B cell (primary cell): ENCODE measurements around the gene PCNX4. TPM values are rescaled to one million over a fixed set of nuclear protein-coding genes. Genes with fewer than 3 reads are reported as not detected.

ENCODE experiments used
- ATAC-seq: fragments of 200-7000 bp; cut with Tn5 transposase; one replicate; pipeline ENCODE4 v1.10.0; 2021; ENCODE audit warnings: low read depth, mild to moderate bottlenecking, moderate number of reproducible peaks, moderate library complexity
- CTCF ChIA-PET: fragments of 350-600 bp; sonication (Branson Sonifier 250); formaldehyde crosslinking; loops from one replicate; lab custom pipeline; 2021; ENCODE audit warnings: antibody characterized with exemption, inconsistent platforms; lab: Charles Lee
- POLR2A ChIA-PET: fragments of 350-600 bp; sonication (Branson Sonifier 250); formaldehyde crosslinking; loops from one replicate; lab custom pipeline; 2021; ENCODE audit warnings: antibody characterized with exemption; lab: Charles Lee
- DNase-seq: peaks from one replicate; pipeline ENCODE4 v3.0.0; 2013
- H2AFZ ChIP-seq: 2 replicates; pipeline ENCODE4 v1.6.1; 2012; ENCODE audit warnings: mild to moderate bottlenecking, low read depth, low read length; ENCODE audit not compliant: insufficient read depth, poor library complexity, severe bottlenecking
- H3K27ac ChIP-seq, 2 donors: 1 replicate in 1 of 2; 2 replicates in 1 of 2; pipeline ENCODE4 v1.5.1; 2012 to 2013; ENCODE audit warnings: low read length in 2 of 2, mild to moderate bottlenecking in 2 of 2, moderate library complexity in 1 of 2
- H3K27me3 ChIP-seq, 4 experiments: fragments of 200-600 bp in 1 of 4; sonication (generic) in 1 of 4; replicated peaks in 1 of 4; 1 replicate in 2 of 4; 2 replicates in 2 of 4; pipeline versions ENCODE4 v1.6.1 to v1.7.0; 2013 to 2016; ENCODE audit warnings: low read length in 3 of 4, mild to moderate bottlenecking in 2 of 4, mixed read lengths in 1 of 4, moderate library complexity in 1 of 4; ENCODE audit not compliant: insufficient read depth in 4 of 4, control insufficient read depth in 3 of 4; ENCODE audit errors: control extremely low read depth in 1 of 4
- H3K36me3 ChIP-seq, 2 experiments: replicated peaks in 1 of 2; 1 replicate in 1 of 2; 2 replicates in 1 of 2; pipeline versions ENCODE4 v1.6.1 to v1.7.1; 2013; ENCODE audit warnings: low read length in 1 of 2; ENCODE audit not compliant: insufficient read depth in 2 of 2, control insufficient read depth in 1 of 2; ENCODE audit errors: control extremely low read depth in 1 of 2, extremely low read depth in 1 of 2
- H3K4me1 ChIP-seq, 2 donors: fragments of 200-600 bp in 1 of 2; sonication (generic) in 1 of 2; 1 replicate in 1 of 2; 2 replicates in 1 of 2; pipeline versions ENCODE4 v1.5.1 to v1.6.1; 2013 to 2017; ENCODE audit warnings: low read length in 2 of 2; ENCODE audit not compliant: control insufficient read depth in 2 of 2, insufficient read depth in 2 of 2
- H3K4me2 ChIP-seq: replicated peaks from 2 replicates; pipeline ENCODE3; 2012; ENCODE audit warnings: mild to moderate bottlenecking, low read depth, low read length; ENCODE audit not compliant: poor library complexity, severe bottlenecking
- H3K4me3 ChIP-seq, 5 experiments: fragments of 200-600 bp in 1 of 5; sonication (generic) in 1 of 5; 1 replicate in 3 of 5; 2 replicates in 2 of 5; pipeline versions ENCODE4 v1.5.1 to v1.7.0; 2011 to 2016; ENCODE audit warnings: low read length in 4 of 5, mild to moderate bottlenecking in 4 of 5, low read depth in 2 of 5, control low read depth in 1 of 5, moderate library complexity in 1 of 5; ENCODE audit not compliant: insufficient read depth in 1 of 5; ENCODE audit errors: control extremely low read depth in 1 of 5, extremely low read depth in 1 of 5
- H3K79me2 ChIP-seq: fragments of 200-600 bp; sonication (generic); one replicate; pipeline ENCODE4 v1.6.0; 2016; ENCODE audit warnings: low read length; ENCODE audit not compliant: control insufficient read depth, insufficient read depth
- H3K9ac ChIP-seq: fragments of 200-600 bp; sonication (generic); 2 replicates; pipeline ENCODE4 v1.6.1; 2017; ENCODE audit warnings: mild to moderate bottlenecking, low read length, moderate library complexity
- H3K9me3 ChIP-seq, 3 donors: one replicate each; pipeline versions ENCODE4 v1.6.1 to v1.7.1; 2013; ENCODE audit warnings: low read length in 2 of 3; ENCODE audit not compliant: control insufficient read depth in 2 of 3, insufficient read depth in 1 of 3; ENCODE audit errors: control extremely low read depth in 1 of 3
- H4K20me1 ChIP-seq: 2 replicates; pipeline ENCODE4 v1.6.0; 2012; ENCODE audit warnings: mild to moderate bottlenecking, low read length; ENCODE audit not compliant: insufficient read depth, control insufficient read depth, poor library complexity, severe bottlenecking
- H3K27ac Mint-ChIP-seq: one replicate; pipeline ENCODE4 v1.8.0; 2021; ENCODE audit warnings: mixed read lengths
- H3K27me3 Mint-ChIP-seq: one replicate; pipeline ENCODE4 v1.8.0; 2021; ENCODE audit warnings: mixed read lengths
- H3K4me1 Mint-ChIP-seq: one replicate; pipeline ENCODE4 v1.8.0; 2021; ENCODE audit warnings: mixed read lengths
- H3K4me3 Mint-ChIP-seq: one replicate; pipeline ENCODE4 v1.8.0; 2021; ENCODE audit warnings: mixed read lengths
- H3K9me3 Mint-ChIP-seq: one replicate; pipeline ENCODE4 v1.8.0; 2022; ENCODE audit warnings: mixed read lengths; ENCODE audit not compliant: insufficient read depth
- EZH2 ChIP-seq: IDR thresholded peaks from 2 replicates; pipeline ENCODE4 v1.6.1; 2012; ENCODE audit warnings: borderline replicate concordance, low read depth, mild to moderate bottlenecking, moderate library complexity, low read length; ENCODE audit not compliant: insufficient read depth, poor library complexity, severe bottlenecking
- WGBS: methylation state at CpG from one replicate; pipeline ENCODE4 v1.1.5; 2013; ENCODE audit warnings: missing lambda C conversion rate; ENCODE audit not compliant: insufficient coverage; 5-methylcytosine and 5-hydroxymethylcytosine counted together
- intact Hi-C: fragments of 100-400 bp; cut with micrococcal nuclease; formaldehyde crosslinking; loops from one replicate; pipeline ENCODE4 v1.10.0; 2022
- polyA plus RNA-seq: library from polyadenylated mRNA; depleted of rRNA; stranded (reverse); fragments of >200 nt; gene quantifications from 2 replicates; pipeline ENCODE4 v1.2.3, GENCODE V29; 2012
- total RNA-seq, 2 donors: library from RNA; stranded (reverse); fragments of 120-200 nt in 1 of 2; gene quantifications; 1 replicate in 1 of 2; 2 replicates in 1 of 2; pipeline versions ENCODE4 v1.2.3 to v1.2.4, GENCODE V29; 2013 to 2022
- TF ChIP-seq, protein P1 (sequence below): fragments of 200-600 bp; IDR thresholded peaks from one replicate; pipeline ENCODE4 v1.8.0; 2022; ENCODE audit warnings: antibody characterized with exemption, mild to moderate bottlenecking

PCNX4 gene
- total and polyA plus RNA-seq, 2 donors (not counting 1 experiment from before 2014, with no cell fraction given): 17.8 to 53.4 TPM

DNA sequence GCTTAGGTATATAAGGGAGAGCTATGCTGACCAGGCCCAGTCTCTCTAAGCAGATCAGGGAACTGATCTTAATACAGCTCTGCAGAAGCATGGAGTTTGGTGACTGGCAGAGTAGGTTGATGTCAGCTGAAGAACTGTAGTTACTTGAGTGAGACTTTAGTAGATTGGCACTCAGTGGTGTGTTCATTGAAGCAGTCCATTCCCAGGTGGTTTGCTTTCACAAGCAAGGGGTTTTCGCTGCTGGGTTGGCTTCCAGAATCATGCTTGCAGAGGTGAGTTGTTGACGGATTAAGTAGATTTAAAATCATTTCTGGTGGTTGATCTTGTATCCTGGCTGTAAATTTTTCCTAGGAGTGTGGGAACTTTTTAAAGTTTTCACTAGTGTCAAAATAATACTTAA is 80.0 kb downstream of the PCNX4 start:
- TF ChIP-seq, protein P1, sequence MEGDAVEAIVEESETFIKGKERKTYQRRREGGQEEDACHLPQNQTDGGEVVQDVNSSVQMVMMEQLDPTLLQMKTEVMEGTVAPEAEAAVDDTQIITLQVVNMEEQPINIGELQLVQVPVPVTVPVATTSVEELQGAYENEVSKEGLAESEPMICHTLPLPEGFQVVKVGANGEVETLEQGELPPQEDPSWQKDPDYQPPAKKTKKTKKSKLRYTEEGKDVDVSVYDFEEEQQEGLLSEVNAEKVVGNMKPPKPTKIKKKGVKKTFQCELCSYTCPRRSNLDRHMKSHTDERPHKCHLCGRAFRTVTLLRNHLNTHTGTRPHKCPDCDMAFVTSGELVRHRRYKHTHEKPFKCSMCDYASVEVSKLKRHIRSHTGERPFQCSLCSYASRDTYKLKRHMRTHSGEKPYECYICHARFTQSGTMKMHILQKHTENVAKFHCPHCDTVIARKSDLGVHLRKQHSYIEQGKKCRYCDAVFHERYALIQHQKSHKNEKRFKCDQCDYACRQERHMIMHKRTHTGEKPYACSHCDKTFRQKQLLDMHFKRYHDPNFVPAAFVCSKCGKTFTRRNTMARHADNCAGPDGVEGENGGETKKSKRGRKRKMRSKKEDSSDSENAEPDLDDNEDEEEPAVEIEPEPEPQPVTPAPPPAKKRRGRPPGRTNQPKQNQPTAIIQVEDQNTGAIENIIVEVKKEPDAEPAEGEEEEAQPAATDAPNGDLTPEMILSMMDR: no peak
- no peak for TF ChIP-seq EZH2
- no CpG with 5 or more reads among the region's 2 CpGs for WGBS
- H3K4me1 ChIP-seq: peaks cover 0 to under 1% of the 10 kb centered on the region in 2 donors
- H3K4me3 ChIP-seq: no peak overlapping the region
- no peak overlapping the region for H3K9ac ChIP-seq
- ATAC-seq (no peak), DNase-seq (no peak)
- H3K4me1 Mint-ChIP-seq: peaks cover 4% of the 10 kb centered on the region
- no peaks in the 10 kb centered on the region for H3K9me3 ChIP-seq
- H3K36me3 ChIP-seq: no peaks in the 10 kb centered on the region
- H3K9me3 Mint-ChIP-seq: no peaks in the 10 kb centered on the region
- H3K4me2 ChIP-seq: no peak overlapping the region
- no peak overlapping the region for H2AFZ ChIP-seq
- no peak overlapping the region for H3K4me3 Mint-ChIP-seq
- H3K27me3 Mint-ChIP-seq: peaks cover 3% of the 10 kb centered on the region
- H3K79me2 ChIP-seq: peaks cover under 1% of the 10 kb centered on the region
- H3K27ac ChIP-seq: no peak overlapping the region
- no peaks in the 10 kb centered on the region for H4K20me1 ChIP-seq
- intact Hi-C loops: no loop called here
- H3K27me3 ChIP-seq: no peaks in the 10 kb centered on the region
- POLR2A ChIA-PET: no interaction called here
- CTCF ChIA-PET: interaction anchor here (1.2 to 6.9 kb wide), 2 partner anchors 12 to 207 kb away, joined by 5 to 51 read pairs; no protein-coding TSS in a partner anchor
- H3K27ac Mint-ChIP-seq: no peak overlapping the region

DNA sequence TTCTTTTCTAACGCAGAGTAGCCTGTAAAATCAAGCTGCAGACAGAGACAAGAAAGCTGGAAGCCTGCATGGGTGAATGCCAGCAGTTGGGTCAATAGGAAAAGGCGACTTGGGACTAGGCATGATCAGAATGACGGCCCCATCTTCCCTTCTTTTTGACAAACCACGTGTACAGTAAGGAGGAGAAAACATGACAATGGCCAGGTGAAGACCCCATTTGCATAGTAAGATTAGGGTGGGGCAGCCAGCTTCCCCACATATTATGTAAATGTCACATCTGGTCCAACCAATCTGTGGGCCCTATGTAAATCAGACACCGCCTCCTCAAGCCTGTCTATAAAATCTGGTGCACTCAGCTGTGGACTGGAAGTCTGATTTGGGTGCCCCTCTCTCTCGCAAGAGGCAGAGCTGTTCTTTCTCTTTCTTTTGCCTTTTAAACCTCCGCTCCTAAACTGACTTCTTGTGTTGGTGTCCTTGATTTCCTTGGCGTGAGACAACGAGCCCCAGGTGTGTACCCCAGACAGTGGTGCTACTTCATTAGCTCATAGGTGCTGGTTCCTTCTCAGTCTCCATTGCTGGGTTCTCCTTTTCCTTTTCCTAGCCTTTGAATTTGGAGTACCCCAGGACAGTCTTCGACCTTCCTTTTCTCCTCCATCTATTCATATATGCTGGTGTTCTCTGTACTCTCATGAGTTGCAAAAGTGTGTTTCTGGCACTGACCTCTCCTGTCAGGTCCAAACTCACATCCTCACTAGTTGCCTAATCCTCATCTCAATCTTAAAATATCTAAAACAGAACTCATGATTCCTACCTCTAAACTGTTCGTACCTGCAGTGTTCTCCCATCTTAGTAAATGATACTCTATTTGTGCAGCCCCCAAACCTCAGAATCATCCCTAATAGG is 82.9 kb downstream of the PCNX4 start:
- Histone ChIP-seq H3K4me2 (no peak overlapping the region), H3K27me3 (no peaks in the 10 kb centered on the region), H3K9me3 (peaks cover 0 to 4% (median 4%) of the 10 kb centered on the region in 3 donors), H3K79me2 (no peaks in the 10 kb centered on the region), H3K36me3 (no peaks in the 10 kb centered on the region), H4K20me1 (no peaks in the 10 kb centered on the region), H3K9ac (no peak overlapping the region), H3K27ac (no peak overlapping the region), H3K4me1 (no peaks in the 10 kb centered on the region), H2AFZ (no peak overlapping the region), H3K4me3 (no peak overlapping the region)
- intact Hi-C loops: no loop called here
- DNase-seq (no peak), ATAC-seq (no peak)
- Mint-ChIP-seq H3K4me1 (peaks cover 4% of the 10 kb centered on the region), H3K9me3 (no peaks in the 10 kb centered on the region), H3K27me3 (peaks cover 3% of the 10 kb centered on the region), H3K27ac (no peak overlapping the region), H3K4me3 (no peak overlapping the region)
- no peak for TF ChIP-seq EZH2
- TF ChIP-seq, protein P1: no peak
- WGBS: 100% methylated on average over 6 of the region's 11 CpGs
- ChIA-PET CTCF (interaction anchor here (1.2 to 6.9 kb wide), 2 partner anchors 9 to 10 kb away, joined by 4 to 51 read pairs; partner anchors contain the start of gene DHRS7), POLR2A (no interaction called here)
